Fibroblast of the conjunctiva (primary cell): ENCODE data around the gene GRAPL.
A peak's percentile ranks its signal among the peaks of the same experiment; 100 is the strongest.
"Not testable (repeated sequence)": the region's sequence is repeated elsewhere in the genome, so short reads cannot be mapped to it uniquely, and the experiment has no call there.

Experiments
- DNase-seq: peaks from one replicate; pipeline ENCODE4 v3.0.0-alpha.2; 2010; ENCODE audit warnings: low read depth

Gene GRAPL

GRCh38 chr17:19127148-19127980, at the start of gene GRAPL:
TSS of gene GRAPL (plus strand) at chr17:19127589. CDS start at chr17:19127620, 31 bp downstream.
- DNase-seq = not testable (repeated sequence)

GRCh38 chr17:19088804-19089685, 38.3 kb upstream of the GRAPL start:
- not testable (repeated sequence) for DNase-seq

- not testable (repeated sequence) for DNase-seq
Measured at GRCh38 chr17:19090058-19090772, 37.2 kb upstream of the GRAPL start.

GRCh38 chr17:19092737-19093683, 34.4 kb upstream of the GRAPL start:
- peak; percentile 27 for DNase-seq

- DNase-seq = not testable (repeated sequence)
Measured at GRCh38 chr17:19093684-19094438, 33.5 kb upstream of the GRAPL start.

GRCh38 chr17:19108517-19108916, 18.9 kb upstream of the GRAPL start:
- not testable (repeated sequence) for DNase-seq

- not testable (repeated sequence) for DNase-seq
Measured at GRCh38 chr17:19110189-19111097, 16.9 kb upstream of the GRAPL start.

GRCh38 chr17:19111111-19111711, 16.2 kb upstream of the GRAPL start:
- peak; percentile 10 for DNase-seq

GRCh38 chr17:19111801-19112458, 15.5 kb upstream of the GRAPL start:
- peak; percentile 35 for DNase-seq

GRCh38 chr17:19112459-19112826, 14.9 kb upstream of the GRAPL start:
- DNase-seq = not testable (repeated sequence)

- DNase-seq = not testable (repeated sequence)
Measured at GRCh38 chr17:19118695-19119094, 8.7 kb upstream of the GRAPL start.

GRCh38 chr17:19125289-19125688, 2.1 kb upstream of the GRAPL start:
- not testable (repeated sequence) for DNase-seq

GRCh38 chr17:19129500-19129899, 2.1 kb downstream of the GRAPL start:
- not testable (repeated sequence) for DNase-seq

- DNase-seq = not testable (repeated sequence)
Measured at GRCh38 chr17:19131108-19131507, 3.7 kb downstream of the GRAPL start.

- DNase-seq = not testable (repeated sequence)
Measured at GRCh38 chr17:19131772-19132171, 4.4 kb downstream of the GRAPL start.

GRCh38 chr17:19133793-19134192, 6.4 kb downstream of the GRAPL start:
- DNase-seq = not testable (repeated sequence)

GRCh38 chr17:19135391-19135790, 8.0 kb downstream of the GRAPL start:
- not testable (repeated sequence) for DNase-seq

GRCh38 chr17:19136138-19136537, 8.7 kb downstream of the GRAPL start:
- DNase-seq = not testable (repeated sequence)
